Hepatocyte (in vitro differentiated cells): ENCODE measurements around the gene CCDC183.

ENCODE experiments used
- CTCF ChIP-seq: fragments of 200-600 bp; sonication (generic); IDR thresholded peaks from 2 replicates; pipeline ENCODE4 v1.5.1; 2016; ENCODE audit warnings: antibody characterized with exemption, mild to moderate bottlenecking; ENCODE audit not compliant: poor library complexity
- EZH2 ChIP-seq: fragments of 200-600 bp; sonication (generic); IDR thresholded peaks from 2 replicates; pipeline ENCODE4 v1.6.1; 2016; ENCODE audit warnings: antibody characterized with exemption, mild to moderate bottlenecking, borderline replicate concordance

- TF ChIP-seq CTCF (no peak), EZH2 (no peak)
Measured at GRCh38 chr9:136853596-136854112, 57.5 kb downstream of the CCDC183 start.
